ENCODE data around the gene RMP24.
"Not testable (repeated sequence)": the region's sequence is repeated elsewhere in the genome, so short reads cannot be mapped to it uniquely, and the experiment has no call there.

The RMP24 gene

DNA sequence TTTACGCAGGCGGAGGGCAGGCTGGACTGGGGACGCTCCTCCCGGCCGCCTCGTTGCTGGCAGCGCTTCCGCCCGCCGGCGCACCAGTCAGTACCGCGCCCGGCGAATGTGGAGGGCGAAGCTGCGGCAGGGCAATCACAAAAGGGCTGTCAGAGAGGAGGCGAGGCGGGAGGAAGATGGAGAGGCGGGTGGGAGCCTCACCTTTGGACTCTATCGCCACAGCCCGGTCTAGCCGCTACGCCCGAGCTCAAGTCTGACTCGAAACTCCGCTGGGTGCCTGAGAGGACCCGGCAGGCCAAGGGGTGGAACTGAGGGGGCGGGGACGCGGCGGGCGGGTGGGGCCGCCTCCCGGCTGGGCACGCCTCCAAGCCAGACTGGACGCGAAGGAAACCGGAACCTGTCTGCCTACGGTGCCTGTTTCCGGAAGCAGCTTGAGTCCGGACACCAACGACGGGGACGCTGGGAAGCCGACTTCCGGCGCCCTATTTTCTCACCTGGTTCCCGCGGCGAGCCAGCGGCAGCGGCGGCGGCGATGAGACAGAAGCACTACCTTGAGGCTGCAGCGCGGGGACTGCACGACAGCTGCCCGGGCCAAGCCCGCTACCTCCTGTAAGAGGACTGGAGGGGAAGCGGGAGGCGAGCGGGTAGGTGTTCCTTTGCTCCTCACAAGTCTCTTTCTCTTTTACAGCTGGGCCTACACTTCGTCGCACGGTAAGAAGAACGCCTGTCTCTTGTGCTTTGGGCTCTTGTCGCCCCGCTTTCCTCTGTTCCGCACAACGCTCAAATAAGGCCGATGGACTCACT lies at the start of gene RMP24:
Gene RMP24, plus strand, starts transcription at position 483 of the 804 bp plus-strand sequence.
- peak; percentile 96 for DNase-seq (ENCODE audit: low spot score)

DNA sequence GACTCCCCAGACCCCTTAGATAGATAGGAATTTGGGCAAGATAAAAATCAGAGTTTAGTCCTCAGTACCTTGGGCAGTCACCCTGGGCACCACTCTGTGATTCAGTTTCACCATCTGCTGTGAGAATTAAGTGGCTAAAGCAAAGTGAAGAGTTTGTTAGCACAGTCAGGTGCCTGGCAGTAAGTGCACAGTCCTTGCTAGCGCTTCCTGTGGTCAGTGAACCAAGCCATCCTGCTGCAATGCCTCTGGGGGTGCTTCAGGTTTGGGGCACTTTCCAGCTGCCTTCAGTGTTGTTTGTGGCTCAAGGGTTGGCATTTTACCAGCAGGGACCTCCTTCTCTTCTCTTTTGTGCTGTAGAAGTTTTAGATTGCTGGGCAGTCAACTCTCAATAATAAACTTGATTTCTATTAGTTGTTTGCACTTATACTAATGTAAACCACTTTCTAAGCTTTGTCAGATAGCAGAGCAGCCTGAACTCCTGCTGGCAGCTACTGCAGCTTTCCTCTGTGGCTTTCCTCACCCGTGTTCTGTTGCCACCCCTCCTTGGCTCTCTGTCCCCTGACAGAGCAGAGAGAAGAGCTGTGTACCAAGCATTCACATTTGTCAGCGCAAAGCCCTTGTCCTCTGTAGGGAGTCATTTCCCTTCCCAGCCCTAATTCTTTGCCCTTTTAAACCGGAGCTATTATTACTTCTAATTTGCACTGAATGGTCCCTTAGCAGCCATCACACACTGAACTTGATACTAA lies 48.4 kb upstream of the RMP24 start:
- DNase-seq (ENCODE audit: low spot score), result no peak

DNA sequence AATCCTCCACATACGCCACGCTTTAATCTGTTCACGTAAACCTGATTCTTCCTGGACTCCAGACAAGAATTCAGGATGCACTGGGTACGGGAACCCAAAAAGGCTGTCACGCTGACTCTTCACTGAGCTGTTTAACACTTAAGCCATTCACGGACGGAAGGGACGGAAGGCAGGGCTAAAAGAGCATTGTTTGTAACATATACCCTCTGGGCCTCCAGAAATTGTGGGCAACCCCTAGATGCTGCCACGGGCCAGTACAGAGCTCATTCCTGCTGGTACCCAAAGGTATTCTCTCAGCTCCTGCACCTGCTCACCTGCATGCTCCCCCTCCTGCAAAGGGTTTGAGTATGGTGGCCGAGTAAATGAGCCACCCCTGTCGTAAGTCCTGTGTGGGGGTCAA lies 45.6 kb upstream of the RMP24 start:
- DNase-seq (ENCODE audit: low spot score), result no peak

DNA sequence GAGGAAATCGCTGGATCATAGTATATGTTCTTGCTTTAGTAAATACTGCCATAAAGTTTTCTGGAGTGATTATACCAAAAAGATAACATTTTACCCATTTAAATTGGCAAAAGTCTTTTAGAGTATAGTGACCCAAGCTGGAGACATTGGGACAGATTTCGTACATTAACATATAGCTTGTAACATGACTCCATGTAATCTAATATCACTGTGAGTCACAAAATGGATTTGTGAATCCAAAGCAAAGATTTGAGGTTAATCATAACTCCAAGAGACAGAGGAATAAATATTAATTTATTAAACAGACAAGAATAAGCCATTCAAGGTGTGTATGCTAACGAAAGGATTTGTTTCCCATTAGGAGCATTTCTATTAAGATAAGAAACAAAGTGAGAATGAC lies 45.0 kb upstream of the RMP24 start:
- DNase-seq (ENCODE audit: low spot score), result no peak

DNA sequence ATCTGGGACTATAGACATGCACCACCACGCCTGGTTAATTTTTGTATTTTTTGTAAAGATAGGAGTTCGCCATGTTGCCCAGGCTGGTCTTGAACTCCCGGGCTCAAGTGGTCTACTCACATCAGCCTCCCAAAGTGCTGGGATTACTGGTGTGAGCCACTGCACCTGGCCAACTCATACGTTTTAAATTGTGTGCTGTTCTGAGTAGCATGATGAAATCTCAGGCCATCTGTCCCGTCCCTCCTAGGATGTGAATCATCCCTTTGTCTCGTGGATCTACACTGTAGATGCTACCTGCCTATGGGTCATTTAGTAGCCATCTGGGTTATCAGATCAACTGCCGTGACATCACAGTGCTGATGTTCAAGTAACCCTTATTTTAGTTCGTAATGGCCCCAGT lies 38.5 kb upstream of the RMP24 start:
- no peak for DNase-seq (ENCODE audit: low spot score)

DNA sequence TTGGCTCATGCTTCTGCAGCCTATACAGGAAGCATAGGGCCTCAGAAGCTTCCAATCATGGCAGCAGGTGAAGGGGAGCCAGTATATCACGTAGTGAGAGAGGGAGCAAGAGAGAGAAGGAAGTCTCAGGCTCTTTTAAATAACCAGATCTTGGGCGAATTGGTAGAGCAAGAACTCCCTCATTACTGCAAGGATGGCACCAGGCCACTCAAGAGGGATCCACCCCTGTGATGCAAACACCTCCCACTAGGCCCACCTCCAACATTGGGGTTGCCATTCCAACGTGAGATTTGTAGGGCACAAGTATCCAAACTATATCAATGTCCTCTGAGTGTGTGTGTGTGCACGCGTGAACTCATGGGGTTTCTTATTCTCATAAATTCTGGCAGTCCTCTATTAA lies 37.6 kb upstream of the RMP24 start:
- no peak for DNase-seq (ENCODE audit: low spot score)

DNA sequence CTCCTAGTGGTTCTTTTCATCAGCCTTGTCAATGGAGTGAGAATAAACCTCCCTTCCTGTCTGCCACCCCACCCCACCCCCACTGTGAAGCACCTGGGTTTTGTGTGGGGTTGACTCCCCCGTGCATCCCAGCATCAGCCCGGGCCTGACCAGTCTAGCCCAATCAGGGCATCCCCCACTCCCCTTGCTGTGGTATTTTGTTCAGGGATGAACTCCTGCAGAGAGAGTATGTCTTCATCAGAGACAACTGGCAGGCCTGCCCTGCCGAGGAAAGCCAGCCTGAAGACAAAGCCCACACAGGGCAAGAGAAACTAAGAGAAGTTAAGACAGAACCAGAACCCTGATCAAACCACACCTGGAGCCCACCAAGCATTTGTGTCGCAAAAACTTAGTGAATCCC lies 36.7 kb upstream of the RMP24 start:
- DNase-seq (ENCODE audit: low spot score), result no peak

DNA sequence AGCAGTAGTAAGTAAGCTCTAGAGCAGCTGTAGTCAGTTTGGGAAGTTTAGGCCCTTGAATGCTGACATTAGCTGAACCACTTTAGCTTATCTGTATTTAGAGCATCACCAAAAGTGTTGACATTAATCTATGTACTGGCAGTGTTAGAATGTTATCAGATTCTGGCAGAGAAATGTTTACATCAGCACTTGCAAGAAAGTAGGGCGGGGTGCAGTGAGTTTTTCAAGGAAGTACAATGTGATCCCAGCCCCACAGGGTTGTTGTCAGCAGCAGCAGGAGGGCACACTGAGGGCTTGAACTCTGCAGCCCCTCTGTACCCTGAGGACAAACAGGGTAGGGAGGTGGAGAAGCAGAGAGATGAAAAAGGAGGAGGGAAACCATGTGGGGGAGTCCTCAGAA lies 35.5 kb upstream of the RMP24 start:
- no peak for DNase-seq (ENCODE audit: low spot score)

DNA sequence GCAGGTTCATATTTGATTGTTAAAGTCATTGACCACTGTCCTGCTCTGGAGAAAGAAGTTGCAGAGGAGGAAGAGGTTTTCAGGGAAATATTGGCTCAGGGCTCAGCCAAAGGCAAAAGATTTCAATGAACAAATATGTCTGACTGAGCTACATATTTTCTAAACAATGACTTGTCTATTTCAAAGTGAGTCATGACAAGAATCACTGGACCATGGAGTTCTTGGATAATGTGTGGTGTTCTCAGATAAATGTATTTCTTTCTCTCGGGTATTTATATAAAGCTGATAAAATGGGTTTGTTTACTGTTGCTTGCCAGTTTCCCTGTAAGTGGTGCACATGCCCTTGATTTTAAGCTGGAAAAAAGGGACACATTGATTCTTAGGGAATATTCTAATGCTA lies 34.3 kb upstream of the RMP24 start:
- no peak for DNase-seq (ENCODE audit: low spot score)

DNA sequence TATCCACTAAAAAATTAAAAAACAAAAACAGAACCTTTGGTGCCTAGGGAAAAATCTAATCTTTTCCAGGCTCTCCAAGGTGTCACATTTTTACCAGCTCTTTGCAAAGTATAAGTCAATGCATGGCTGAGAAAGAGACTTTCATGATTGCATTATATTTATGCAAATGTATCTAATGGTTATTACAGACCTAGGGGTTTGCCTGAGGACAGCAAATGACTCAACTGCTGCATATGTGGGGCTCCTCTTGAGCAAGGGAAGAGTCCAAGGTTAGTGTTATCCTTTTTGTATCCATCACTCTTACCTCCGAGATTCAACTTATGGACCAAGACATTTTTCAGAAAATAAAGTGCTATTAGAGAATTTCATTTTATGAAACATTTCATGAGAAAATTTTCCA lies 33.9 kb upstream of the RMP24 start:
- no peak for DNase-seq (ENCODE audit: low spot score)

DNA sequence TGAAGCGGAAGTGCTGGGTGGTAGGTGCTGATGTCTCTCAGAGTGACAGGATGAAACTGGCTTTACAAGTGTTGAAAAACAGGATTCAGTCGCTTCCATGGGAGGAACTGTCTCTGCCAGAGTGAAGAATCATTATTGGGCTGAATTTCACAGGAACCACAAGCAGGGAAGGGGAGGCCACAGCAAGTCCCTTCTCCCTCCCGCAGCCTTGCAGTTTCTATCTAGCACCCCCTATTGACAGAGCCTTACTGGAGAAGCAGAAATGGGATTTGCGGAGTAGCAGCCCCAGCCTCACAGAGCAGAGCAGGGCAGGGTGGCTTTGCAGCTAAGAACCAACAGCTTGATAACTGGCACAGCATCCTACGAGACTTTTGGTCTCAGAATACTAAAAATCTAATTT lies 33.3 kb upstream of the RMP24 start:
- no peak for DNase-seq (ENCODE audit: low spot score)

DNA sequence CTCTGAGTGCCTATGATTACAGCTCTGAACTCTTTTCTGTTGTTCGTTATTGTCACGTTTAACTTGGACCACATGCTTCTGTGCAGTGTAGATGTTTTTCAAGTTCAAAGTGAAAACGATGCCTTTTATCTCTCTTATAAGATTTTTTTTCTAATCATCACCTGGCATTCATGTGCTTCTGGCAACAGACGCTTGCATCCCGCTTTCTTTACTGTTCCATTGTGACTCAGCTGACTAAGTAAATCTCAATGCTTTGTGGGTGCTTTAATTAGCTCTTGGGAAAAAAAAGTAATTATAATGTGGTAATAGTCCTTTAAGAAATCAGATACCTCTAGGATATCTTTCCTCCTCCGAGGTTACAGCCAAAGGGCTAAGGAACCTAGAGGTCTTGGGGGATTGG lies 31.2 kb upstream of the RMP24 start:
- no peak for DNase-seq (ENCODE audit: low spot score)

DNA sequence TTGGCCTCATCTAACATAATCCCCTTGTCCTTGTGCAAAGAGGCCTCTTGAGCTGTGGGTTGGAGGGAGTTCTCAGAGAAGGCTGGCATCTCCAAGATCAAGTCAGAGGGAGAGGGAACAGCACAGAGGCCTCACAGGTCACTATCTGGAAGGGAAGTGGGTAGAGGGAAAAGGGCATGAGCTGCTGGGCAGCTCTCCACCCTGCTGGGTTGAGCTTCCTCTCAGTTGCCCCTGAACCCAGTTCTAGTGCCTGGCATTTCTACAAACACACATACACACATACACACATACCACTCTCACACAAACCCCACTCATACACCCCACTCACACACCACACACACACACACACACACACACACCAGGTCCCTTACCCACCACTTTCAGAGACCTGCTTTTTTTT lies 30.3 kb upstream of the RMP24 start:
- DNase-seq (ENCODE audit: low spot score), result no peak

DNA sequence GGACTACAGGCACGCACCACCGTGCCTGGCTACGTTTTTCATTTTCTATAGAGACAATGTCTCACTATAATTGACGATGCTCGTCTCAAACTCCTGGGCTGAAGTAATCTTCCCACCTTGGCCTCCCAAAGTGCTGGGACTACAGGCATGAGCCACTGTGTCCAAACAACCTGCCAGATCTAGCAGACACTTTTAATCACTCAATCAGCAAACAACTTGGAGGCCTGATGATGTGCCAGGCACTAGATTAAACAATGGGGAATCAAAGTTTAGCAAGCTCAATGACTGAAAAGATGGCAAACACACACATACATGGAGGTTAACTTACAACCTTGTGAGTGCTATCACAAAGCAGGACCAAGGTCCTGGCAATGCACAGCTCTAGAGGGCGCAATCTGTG lies 29.8 kb upstream of the RMP24 start:
- no peak for DNase-seq (ENCODE audit: low spot score)

DNA sequence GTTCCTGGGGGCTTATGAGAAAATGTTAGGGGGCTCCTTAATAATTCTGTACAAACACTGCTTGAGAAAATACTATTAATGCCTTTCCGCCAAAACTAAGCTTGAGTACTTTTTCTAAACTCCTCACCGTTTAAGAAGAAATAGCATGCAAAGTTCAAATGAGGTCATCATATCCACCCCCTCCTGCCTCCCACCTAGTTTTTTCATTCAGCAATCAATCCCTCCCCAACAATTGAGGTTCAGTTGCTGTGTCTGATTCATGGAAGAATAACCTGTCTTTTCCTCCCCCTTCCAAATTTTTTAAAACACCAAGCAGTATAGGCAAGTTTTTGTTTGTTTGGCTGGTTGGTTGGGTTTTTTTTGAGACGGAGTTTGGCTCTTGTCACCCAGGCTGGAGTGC lies 24.4 kb upstream of the RMP24 start:
- DNase-seq (ENCODE audit: low spot score), result no peak

DNA sequence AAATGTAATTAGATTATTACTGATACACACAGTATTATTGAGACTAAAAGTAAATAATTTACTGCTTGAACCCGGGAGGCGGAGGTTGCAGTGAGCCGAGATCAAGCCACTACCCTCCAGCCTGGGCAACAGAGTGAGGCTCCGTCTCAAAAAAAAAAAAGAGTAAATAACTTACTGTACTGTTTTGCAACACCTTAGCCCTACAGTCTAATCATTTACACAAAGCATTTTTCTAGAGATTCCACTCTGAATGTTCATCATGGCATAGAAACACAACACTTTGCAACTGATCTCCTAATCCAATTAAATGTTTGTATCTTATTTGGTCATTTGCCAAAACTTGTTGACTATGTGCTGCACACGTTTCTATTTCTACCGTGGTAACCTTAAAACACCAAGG lies 23.4 kb upstream of the RMP24 start:
- no peak for DNase-seq (ENCODE audit: low spot score)

DNA sequence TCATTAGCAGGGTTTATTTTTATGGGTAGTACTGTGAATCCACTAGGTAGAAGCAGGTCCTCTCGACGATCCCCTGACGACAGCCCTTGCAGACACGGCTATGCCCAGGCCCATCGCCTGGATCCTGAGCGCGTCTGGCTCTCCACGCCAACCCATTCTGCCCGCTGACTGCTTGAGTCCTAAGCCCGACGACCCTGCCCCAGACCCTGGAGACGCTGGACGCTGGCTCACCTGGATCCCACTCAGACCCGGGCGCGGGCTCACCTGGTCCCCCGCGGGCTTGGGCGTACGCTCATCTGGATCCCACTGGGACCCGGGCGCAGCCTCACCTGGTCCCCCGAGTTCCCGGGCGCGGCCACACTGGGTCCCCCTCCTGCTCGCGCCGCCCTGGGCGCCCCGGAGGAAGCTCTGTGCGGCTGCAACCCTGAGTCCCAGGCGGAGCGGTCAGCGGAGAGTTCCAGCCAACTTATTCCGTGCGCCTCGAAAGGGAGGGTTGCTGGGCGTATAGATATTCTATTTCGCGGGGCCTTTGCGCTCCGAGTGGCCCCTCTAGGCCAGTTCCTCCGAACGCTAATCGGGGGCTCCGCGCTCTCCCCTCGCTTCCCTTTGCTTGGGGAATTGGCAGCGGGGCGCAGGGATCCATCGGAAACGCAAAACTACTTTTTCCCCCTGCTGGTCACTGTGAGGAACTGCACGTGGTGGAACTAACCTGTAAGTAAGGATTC lies 22.4 kb upstream of the RMP24 start:
- DNase-seq (ENCODE audit: low spot score), result peak; percentile 56

DNA sequence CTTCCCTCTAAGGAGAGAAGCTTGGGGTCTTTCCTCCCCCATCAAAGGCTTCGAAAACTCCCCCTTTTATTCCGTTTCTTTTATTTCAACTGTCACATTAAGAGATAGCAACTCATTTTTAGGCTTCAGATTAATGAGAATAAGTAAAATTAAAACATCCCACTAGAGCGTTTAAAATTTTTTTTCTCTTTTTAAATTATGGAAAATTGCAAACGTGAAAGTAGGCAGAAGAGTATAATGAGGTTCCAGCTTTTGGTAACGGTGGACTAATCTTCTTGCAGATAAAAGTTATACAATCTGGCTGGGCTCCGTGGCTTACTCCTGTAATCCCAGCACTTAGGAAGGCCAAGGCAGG lies 21.9 kb upstream of the RMP24 start:
- no peak for DNase-seq (ENCODE audit: low spot score)

DNA sequence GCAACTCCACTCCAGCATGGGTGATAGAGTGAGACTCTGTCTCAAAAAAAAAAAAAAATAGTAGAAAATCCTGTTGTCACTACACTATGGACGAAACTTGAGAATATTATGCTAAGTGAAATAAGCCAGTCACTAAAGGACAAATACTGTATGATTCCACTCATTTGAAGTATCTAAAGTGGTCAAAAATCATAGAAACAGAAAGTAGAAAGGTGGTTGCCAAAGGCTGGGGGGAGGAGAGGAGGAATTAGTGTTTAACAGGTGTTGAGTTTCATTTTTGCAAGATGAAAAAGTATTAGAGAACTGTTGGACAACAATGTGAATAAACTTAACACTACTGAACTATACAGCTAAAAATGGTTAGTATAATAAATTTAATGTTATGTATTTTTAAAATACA lies 18.8 kb upstream of the RMP24 start:
- DNase-seq (ENCODE audit: low spot score), result no peak

DNA sequence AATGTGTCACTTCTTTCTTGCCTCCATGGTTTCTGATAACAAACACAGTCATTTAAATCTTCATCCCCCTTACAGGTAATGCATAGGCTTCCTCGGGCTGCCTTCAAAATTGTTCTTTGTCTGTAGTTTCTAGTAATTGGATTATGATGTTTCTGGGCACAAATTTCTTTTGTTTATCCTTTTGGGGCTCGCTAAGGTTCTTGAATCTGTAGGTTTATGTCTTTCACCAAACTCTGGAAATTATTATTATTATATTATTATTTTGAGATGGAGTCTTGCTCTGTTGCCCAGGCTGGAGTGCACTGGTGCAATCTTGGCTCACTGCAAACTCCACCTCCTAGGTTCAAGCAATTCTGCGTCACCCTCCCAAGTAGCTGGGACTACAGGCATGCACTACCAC lies 16.3 kb upstream of the RMP24 start:
- DNase-seq (ENCODE audit: low spot score), result no peak

DNA sequence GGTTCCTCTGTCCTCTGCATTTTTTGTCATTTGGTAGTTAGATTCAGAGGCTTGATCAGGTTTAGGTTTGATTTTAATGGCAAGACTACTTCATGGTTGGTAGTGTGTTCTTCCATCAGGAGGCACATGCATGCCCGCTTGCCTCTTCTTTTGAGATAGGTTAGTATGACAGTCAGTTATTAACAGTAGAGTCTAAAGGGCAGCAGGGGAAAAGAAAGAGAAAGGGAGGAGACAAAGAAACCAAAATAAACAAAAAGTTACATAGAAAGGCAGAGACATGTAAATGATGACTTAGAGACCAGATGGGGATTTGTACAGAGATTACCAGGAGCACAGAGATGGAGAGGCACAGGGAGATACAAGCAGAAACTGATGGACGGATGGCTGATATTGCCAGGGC lies 10.2 kb upstream of the RMP24 start:
- no peak for DNase-seq (ENCODE audit: low spot score)

DNA sequence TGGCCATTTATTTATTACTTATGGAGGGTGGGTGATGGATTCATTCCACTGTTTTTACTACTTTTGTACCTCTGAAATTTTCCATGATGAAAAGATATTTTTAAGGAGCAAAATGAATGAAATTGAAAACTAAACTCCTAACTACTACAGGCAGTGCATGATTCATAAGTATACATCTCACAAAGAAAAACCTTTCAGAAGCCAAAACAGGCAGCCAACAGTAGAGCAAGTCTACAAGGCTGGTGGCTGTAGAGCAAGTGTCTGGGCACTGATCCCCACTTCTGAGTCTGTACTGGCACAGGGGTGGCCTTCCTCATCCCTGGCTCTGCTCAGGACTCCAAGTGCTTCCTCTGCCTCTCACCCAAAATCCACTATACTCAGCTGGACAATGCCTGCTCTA lies 8.2 kb upstream of the RMP24 start:
- no peak for DNase-seq (ENCODE audit: low spot score)

DNA sequence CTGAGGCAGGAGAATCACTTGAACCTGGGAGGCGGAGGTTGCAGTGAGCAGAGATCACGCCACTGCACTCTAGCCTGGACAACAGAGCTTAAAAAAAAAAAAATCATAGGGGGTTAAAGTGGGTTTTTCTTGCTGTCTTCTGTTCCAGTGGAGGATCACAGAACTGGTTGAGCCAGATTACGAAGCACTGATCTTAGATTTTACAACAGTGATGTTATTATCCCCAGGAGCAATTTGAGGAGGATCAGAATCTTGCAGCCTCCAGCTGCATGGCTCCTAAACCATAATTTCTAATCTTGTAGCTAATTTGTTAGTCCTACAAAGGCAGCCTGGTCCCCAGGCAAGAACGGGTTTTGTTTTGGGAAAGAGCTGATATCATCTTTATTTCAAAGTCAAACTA lies 4.6 kb upstream of the RMP24 start:
- DNase-seq (ENCODE audit: low spot score), result not testable (repeated sequence)

Data from mucosa of gallbladder (tissue), 1 donor.